Tibial nerve (tissue), 4 donors: ENCODE data around the gene WSCD2. TPM values are rescaled to one million over a fixed set of nuclear protein-coding genes. Genes with fewer than 3 reads are reported as not detected.
A peak's percentile ranks its signal among the peaks of the same experiment; 100 is the strongest.

Source experiments
- DNase-seq, 2 donors: peaks; one replicate each; pipeline ENCODE4 v3.0.0-alpha.2; 2019; ENCODE audit warnings: low spot score in 2 of 2
- H3K27ac ChIP-seq, 4 donors: fragments of 200-600 bp; sonication (generic) in 3 of 4; one replicate each; pipeline ENCODE4 v1.5.1; 2017 to 2019; ENCODE audit warnings: mild to moderate bottlenecking in 1 of 4
- H3K27me3 ChIP-seq, 2 donors: fragments of 200-600 bp; sonication (generic) in 1 of 2; one replicate each; pipeline versions ENCODE4 v1.5.1 to v1.6.0; 2017 to 2019
- H3K36me3 ChIP-seq, 3 donors: fragments of 200-600 bp; sonication (generic); one replicate each; pipeline ENCODE4 v1.5.1; 2018 to 2019
- H3K4me1 ChIP-seq, 4 donors: fragments of 200-600 bp; sonication (generic) in 3 of 4; one replicate each; pipeline ENCODE4 v1.5.1; 2017 to 2019
- H3K4me3 ChIP-seq, 4 donors: fragments of 200-600 bp; sonication (generic) in 3 of 4; one replicate each; pipeline ENCODE4 v1.5.1; 2017 to 2019; ENCODE audit warnings: mild to moderate bottlenecking in 1 of 4, moderate library complexity in 1 of 4
- H3K9me3 ChIP-seq, 4 donors: fragments of 200-600 bp; sonication (generic) in 3 of 4; one replicate each; pipeline ENCODE4 v1.5.1; 2017 to 2019
- EP300 ChIP-seq, 2 donors: sonication (generic); formaldehyde crosslinking; IDR thresholded peaks; one replicate each; pipeline ENCODE4 v1.6.1; 2017; ENCODE audit warnings: antibody characterized with exemption in 2 of 2, mild to moderate bottlenecking in 1 of 2
- POLR2A ChIP-seq, 2 donors: fragments of 450-650 bp; IDR thresholded peaks; one replicate each; pipeline ENCODE4 v1.6.1; 2017; ENCODE audit warnings: antibody characterized with exemption in 2 of 2, mild to moderate bottlenecking in 2 of 2, moderate library complexity in 2 of 2
- WGBS, 2 donors: methylation state at CpG; one replicate each; pipeline ENCODE4 v1.1.5; 2018; 5-methylcytosine and 5-hydroxymethylcytosine counted together
- total RNA-seq, 4 donors: library from RNA; depleted of rRNA; stranded (reverse); fragments of >200 nt; gene quantifications; one replicate each; pipeline ENCODE4 v1.1.0, GENCODE V29; 2016
- TF ChIP-seq, protein P1 (sequence below), 5 experiments: fragments of 200-600 bp in 3 of 5; fragments of 450-650 bp in 2 of 5; sonication (generic) in 3 of 5; IDR thresholded peaks; one replicate each; pipeline ENCODE4 v1.5.1; 2016 to 2019; ENCODE audit warnings: antibody characterized with exemption in 5 of 5, mild to moderate bottlenecking in 3 of 5, moderate library complexity in 2 of 5

WSCD2 gene
- total RNA-seq, 4 donors from 2014 or later = 4.2 to 38.9 (median 20.8) TPM

- TF ChIP-seq EP300 (IDR thresholded peaks at IDR 0.05) = no peak
- TF ChIP-seq, protein P1, sequence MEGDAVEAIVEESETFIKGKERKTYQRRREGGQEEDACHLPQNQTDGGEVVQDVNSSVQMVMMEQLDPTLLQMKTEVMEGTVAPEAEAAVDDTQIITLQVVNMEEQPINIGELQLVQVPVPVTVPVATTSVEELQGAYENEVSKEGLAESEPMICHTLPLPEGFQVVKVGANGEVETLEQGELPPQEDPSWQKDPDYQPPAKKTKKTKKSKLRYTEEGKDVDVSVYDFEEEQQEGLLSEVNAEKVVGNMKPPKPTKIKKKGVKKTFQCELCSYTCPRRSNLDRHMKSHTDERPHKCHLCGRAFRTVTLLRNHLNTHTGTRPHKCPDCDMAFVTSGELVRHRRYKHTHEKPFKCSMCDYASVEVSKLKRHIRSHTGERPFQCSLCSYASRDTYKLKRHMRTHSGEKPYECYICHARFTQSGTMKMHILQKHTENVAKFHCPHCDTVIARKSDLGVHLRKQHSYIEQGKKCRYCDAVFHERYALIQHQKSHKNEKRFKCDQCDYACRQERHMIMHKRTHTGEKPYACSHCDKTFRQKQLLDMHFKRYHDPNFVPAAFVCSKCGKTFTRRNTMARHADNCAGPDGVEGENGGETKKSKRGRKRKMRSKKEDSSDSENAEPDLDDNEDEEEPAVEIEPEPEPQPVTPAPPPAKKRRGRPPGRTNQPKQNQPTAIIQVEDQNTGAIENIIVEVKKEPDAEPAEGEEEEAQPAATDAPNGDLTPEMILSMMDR (IDR thresholded peaks at IDR 0.05) = no peak
- no peak for TF ChIP-seq POLR2A (IDR thresholded peaks at IDR 0.05)
- H3K27me3 ChIP-seq = peaks cover 0 to 12% of the 10 kb centered on the region in 2 donors
- no peaks in the 10 kb centered on the region for H3K36me3 ChIP-seq
- no peaks in the 10 kb centered on the region for H3K9me3 ChIP-seq
- peak overlapping the region in 1 of 4 donors; percentile 32 for H3K27ac ChIP-seq
- H3K4me1 ChIP-seq = peaks cover 0 to 23% (median 0%) of the 10 kb centered on the region in 4 donors
- WGBS, 2 donors = 38 to 50% methylated on average over 6 of the region's 6 CpGs
- H3K4me3 ChIP-seq = peak overlapping the region in 1 of 4 donors; percentile 4
- DNase-seq = no peak
Observed at GRCh38 chr12:108131657-108132126, 2.6 kb downstream of the WSCD2 start.

- TF ChIP-seq POLR2A (IDR thresholded peaks at IDR 0.05) (no peak), EP300 (IDR thresholded peaks at IDR 0.05) (no peak)
- TF ChIP-seq, protein P1 (IDR thresholded peaks at IDR 0.05) = no peak
- H3K27me3 ChIP-seq = peaks cover 0 to 11% of the 10 kb centered on the region in 2 donors
- H3K4me3 ChIP-seq = no peak overlapping the region
- no peaks in the 10 kb centered on the region for H3K9me3 ChIP-seq
- no peak overlapping the region for H3K27ac ChIP-seq
- WGBS, 2 donors = 46 to 58% methylated on average over 7 of the region's 7 CpGs
- no peaks in the 10 kb centered on the region for H3K36me3 ChIP-seq
- H3K4me1 ChIP-seq = peaks cover 0 to 23% (median 0%) of the 10 kb centered on the region in 4 donors
- no peak for DNase-seq
Observed at GRCh38 chr12:108133482-108133881, 4.4 kb downstream of the WSCD2 start.

DNA sequence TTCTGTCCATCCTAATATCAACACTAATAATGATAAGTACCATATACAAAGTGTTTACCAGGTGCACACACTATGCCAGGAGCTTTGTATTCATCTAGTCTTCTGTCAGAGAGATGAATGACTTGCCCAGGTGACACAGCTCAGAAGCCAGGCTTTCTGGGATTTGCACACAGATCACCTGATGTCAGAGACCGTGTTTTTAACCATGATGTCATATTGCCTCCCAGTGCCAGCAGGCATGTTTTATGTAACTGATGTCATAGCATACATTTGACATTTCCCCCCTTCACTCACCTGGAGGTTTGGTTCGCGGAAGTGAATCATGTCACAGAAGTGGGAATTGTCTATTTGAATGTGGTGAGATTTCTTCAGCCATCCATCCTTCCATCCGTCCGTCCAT lies 5.7 kb downstream of the WSCD2 start:
- H3K27ac ChIP-seq = no peak overlapping the region
- H3K4me3 ChIP-seq = no peak overlapping the region
- H3K36me3 ChIP-seq = no peaks in the 10 kb centered on the region
- no peak for DNase-seq
- peaks cover 0 to 13% (median 0%) of the 10 kb centered on the region in 4 donors for H3K4me1 ChIP-seq
- peaks cover 0 to 1% of the 10 kb centered on the region in 2 donors for H3K27me3 ChIP-seq
- TF ChIP-seq POLR2A (IDR thresholded peaks at IDR 0.05) (no peak), EP300 (IDR thresholded peaks at IDR 0.05) (no peak)
- TF ChIP-seq, protein P1 (IDR thresholded peaks at IDR 0.05) = no peak
- 93 to 94% methylated on average over 5 of the region's 5 CpGs for WGBS, 2 donors
- H3K9me3 ChIP-seq = no peaks in the 10 kb centered on the region

- no peaks in the 10 kb centered on the region for H3K9me3 ChIP-seq
- H3K4me1 ChIP-seq = peaks cover 0 to 6% (median 0%) of the 10 kb centered on the region in 4 donors
- no peak overlapping the region for H3K27ac ChIP-seq
- H3K27me3 ChIP-seq = no peaks in the 10 kb centered on the region
- H3K36me3 ChIP-seq = no peaks in the 10 kb centered on the region
- no peak overlapping the region for H3K4me3 ChIP-seq
- WGBS, 2 donors = 90 to 100% methylated on average over 1 of the region's 1 CpG
- no peak for TF ChIP-seq EP300 (IDR thresholded peaks at IDR 0.05)
- no peak for DNase-seq
Observed at GRCh38 chr12:108135627-108136026, 6.5 kb downstream of the WSCD2 start.

DNA sequence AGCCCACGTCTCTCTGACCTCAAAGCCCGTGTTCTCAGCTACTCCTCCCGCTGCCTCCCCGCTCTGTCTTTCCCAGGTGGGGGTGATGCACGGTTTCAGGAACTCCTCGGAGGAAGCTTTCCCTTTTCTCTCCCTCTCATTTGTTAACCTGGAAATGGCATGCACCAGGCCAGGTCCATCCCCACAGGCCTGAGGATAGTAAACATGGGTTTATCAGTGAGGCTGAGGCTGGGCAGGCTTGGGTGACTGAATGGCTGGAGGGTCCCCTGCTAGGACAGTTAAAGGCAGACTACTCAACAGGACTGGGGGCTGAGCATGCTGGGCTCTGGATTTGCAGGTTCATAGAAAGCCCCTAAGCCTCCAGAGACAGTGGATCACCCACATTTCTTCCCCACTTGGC lies 7.6 kb downstream of the WSCD2 start:
- WGBS, 2 donors = 62 to 87% methylated on average over 6 of the region's 6 CpGs
- DNase-seq = no peak
- H3K9me3 ChIP-seq = no peaks in the 10 kb centered on the region
- H3K27me3 ChIP-seq = no peaks in the 10 kb centered on the region
- no peaks in the 10 kb centered on the region for H3K36me3 ChIP-seq
- no peaks in the 10 kb centered on the region for H3K4me1 ChIP-seq
- H3K27ac ChIP-seq = no peak overlapping the region
- TF ChIP-seq POLR2A (IDR thresholded peaks at IDR 0.05) = no peak
- no peak overlapping the region for H3K4me3 ChIP-seq

GRCh38 chr12:108139454-108139853 lies 10.4 kb downstream of the WSCD2 start:
- no peak overlapping the region for H3K4me3 ChIP-seq
- H3K4me1 ChIP-seq = no peaks in the 10 kb centered on the region
- H3K27ac ChIP-seq = no peak overlapping the region
- 88 to 96% methylated on average over 2 of the region's 2 CpGs for WGBS, 2 donors
- TF ChIP-seq EP300 (IDR thresholded peaks at IDR 0.05) (no peak), POLR2A (IDR thresholded peaks at IDR 0.05) (no peak)
- TF ChIP-seq, protein P1 (IDR thresholded peaks at IDR 0.05) = no peak
- no peaks in the 10 kb centered on the region for H3K27me3 ChIP-seq
- no peaks in the 10 kb centered on the region for H3K9me3 ChIP-seq
- DNase-seq = no peak
- no peaks in the 10 kb centered on the region for H3K36me3 ChIP-seq
